Endothelial cell of umbilical vein (primary cell): ENCODE data around the gene SCARF2.

Experiments
- EZH2 ChIP-seq: IDR thresholded peaks from 2 replicates; pipeline ENCODE4 v1.6.1; 2012; ENCODE audit warnings: borderline replicate concordance, low read depth, mild to moderate bottlenecking, moderate library complexity, low read length, inconsistent platforms; ENCODE audit not compliant: severe bottlenecking
- FOS ChIP-seq: IDR thresholded peaks from 2 replicates; pipeline ENCODE4 v1.6.1; 2011; ENCODE audit warnings: mild to moderate bottlenecking, low read length, moderate library complexity, borderline replicate concordance; ENCODE audit not compliant: insufficient read depth
- GATA2 ChIP-seq: IDR thresholded peaks from 2 replicates; pipeline ENCODE4 v1.7.0; 2011; ENCODE audit warnings: low read depth, mild to moderate bottlenecking, moderate library complexity, mixed read lengths, low read length; ENCODE audit not compliant: insufficient read length, insufficient read depth
- JUN ChIP-seq: IDR thresholded peaks from 2 replicates; pipeline ENCODE4 v1.6.1; 2011; ENCODE audit warnings: borderline replicate concordance, low read depth; ENCODE audit not compliant: insufficient read length, insufficient read depth
- MYC ChIP-seq: IDR thresholded peaks from one replicate; pipeline ENCODE4 v1.6.1; 2011; ENCODE audit warnings: mild to moderate bottlenecking, low read depth, low read length
- POLR2A ChIP-seq: IDR thresholded peaks from 2 replicates; pipeline ENCODE4 v1.6.1; 2012; ENCODE audit warnings: low read depth, mild to moderate bottlenecking, control low read depth, low read length
- POLR2AphosphoS5 ChIP-seq: IDR thresholded peaks from 2 replicates; pipeline ENCODE4 v1.6.1; 2012; ENCODE audit warnings: low read depth, mild to moderate bottlenecking, control low read depth, low read length, moderate library complexity; ENCODE audit not compliant: insufficient read depth
- TF ChIP-seq, protein P1 (sequence below), 2 donors: IDR thresholded peaks; 1 replicate in 1 of 2; 2 replicates in 1 of 2; pipeline ENCODE4 v1.5.1; 2011; ENCODE audit warnings: low read length in 2 of 2, mild to moderate bottlenecking in 2 of 2, moderate library complexity in 2 of 2, control low read depth in 1 of 2, inconsistent platforms in 1 of 2, low read depth in 1 of 2; ENCODE audit not compliant: insufficient read depth in 1 of 2; ENCODE audit errors: extremely low read depth in 1 of 2
- TF ChIP-seq, protein P2 (sequence below): IDR thresholded peaks from 2 replicates; pipeline ENCODE4 v1.6.1; 2011; ENCODE audit not compliant: insufficient read depth, insufficient read length

DNA sequence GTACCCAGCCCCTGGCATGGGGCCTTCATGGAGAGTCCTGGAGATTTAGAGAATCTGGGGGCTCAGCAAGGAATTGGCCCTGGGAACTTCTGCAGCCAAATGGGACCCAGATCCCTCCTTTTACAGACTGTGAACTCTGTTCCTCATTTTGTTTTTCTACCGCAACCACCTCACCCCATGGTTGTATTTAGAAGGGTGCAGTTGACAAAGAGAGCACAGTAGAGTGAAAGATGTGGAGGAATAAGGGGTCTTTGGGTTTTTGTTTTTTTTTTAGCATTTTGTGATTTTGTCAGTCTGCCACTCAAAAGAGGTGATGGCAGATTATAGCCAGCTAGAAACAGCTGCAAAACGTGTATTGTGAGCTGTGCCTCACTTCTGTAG, 41.7 kb downstream of the SCARF2 start:
- TF ChIP-seq, protein P1, sequence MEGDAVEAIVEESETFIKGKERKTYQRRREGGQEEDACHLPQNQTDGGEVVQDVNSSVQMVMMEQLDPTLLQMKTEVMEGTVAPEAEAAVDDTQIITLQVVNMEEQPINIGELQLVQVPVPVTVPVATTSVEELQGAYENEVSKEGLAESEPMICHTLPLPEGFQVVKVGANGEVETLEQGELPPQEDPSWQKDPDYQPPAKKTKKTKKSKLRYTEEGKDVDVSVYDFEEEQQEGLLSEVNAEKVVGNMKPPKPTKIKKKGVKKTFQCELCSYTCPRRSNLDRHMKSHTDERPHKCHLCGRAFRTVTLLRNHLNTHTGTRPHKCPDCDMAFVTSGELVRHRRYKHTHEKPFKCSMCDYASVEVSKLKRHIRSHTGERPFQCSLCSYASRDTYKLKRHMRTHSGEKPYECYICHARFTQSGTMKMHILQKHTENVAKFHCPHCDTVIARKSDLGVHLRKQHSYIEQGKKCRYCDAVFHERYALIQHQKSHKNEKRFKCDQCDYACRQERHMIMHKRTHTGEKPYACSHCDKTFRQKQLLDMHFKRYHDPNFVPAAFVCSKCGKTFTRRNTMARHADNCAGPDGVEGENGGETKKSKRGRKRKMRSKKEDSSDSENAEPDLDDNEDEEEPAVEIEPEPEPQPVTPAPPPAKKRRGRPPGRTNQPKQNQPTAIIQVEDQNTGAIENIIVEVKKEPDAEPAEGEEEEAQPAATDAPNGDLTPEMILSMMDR (IDR thresholded peaks at IDR 0.05; ENCODE audit: extremely low read depth in 1 of 2, insufficient read depth in 1 of 2, low read depth in 1 of 2, low read length in 2 of 2): no peak
- TF ChIP-seq FOS (no peak), POLR2A (no peak), POLR2AphosphoS5 (no peak), EZH2 (no peak), GATA2 (no peak), JUN (no peak), MYC (no peak)
- TF ChIP-seq, protein P2, sequence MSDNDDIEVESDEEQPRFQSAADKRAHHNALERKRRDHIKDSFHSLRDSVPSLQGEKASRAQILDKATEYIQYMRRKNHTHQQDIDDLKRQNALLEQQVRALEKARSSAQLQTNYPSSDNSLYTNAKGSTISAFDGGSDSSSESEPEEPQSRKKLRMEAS: no peak
